ENCODE results near the gene SC5D. TPM values are rescaled to one million over a fixed set of nuclear protein-coding genes. Genes with fewer than 3 reads are reported as not detected.

SC5D gene
- polyA plus RNA-seq (2013): 230 and 232 TPM in 2 replicates

- peak within 1 kb of the TSS; percentile 95 for H3K4me3 ChIP-seq (ENCODE audit: low read depth, low read length)
- H3K23ac ChIP-seq (ENCODE audit: low read length): no peak within 1 kb of the TSS
- peak; percentile 94 to 95 for DNase-seq
- H3K36me3 ChIP-seq (ENCODE audit: control insufficient read depth in 1 of 2, insufficient read depth in 2 of 2, low read length in 2 of 2): peaks cover 0 to 3% of the 10 kb centered on the region in 2 experiments
- peaks cover 14% of the 10 kb centered on the region for H3K79me2 ChIP-seq (ENCODE audit: control insufficient read depth, insufficient read depth, low read length, poor library complexity)
- H3K9ac ChIP-seq (ENCODE audit: low read length): peak within 1 kb of the TSS; percentile 85
- peak within 1 kb of the TSS; percentile 98 for H3K18ac ChIP-seq (ENCODE audit: low read length)
- peak within 1 kb of the TSS; percentile 30 for H2AFZ ChIP-seq (ENCODE audit: insufficient read depth, low read length, poor library complexity)
- peak within 1 kb of the TSS; percentile 30 for H3K4ac ChIP-seq (ENCODE audit: low read depth, low read length)
- H3K27ac ChIP-seq (ENCODE audit: low read depth, low read length): peak within 1 kb of the TSS; percentile 93
- H3K14ac ChIP-seq (ENCODE audit: low read length): peak within 1 kb of the TSS; percentile 95
- peak within 1 kb of the TSS; percentile 48 for H2BK12ac ChIP-seq (ENCODE audit: low read length)
- H4K91ac ChIP-seq (ENCODE audit: low read depth, low read length): peak within 1 kb of the TSS; percentile 70
- H4K8ac ChIP-seq (ENCODE audit: low read depth, low read length): peak within 1 kb of the TSS; percentile 87
- H2BK120ac ChIP-seq (ENCODE audit: insufficient read depth, low read length, poor library complexity): peak within 1 kb of the TSS; percentile 95
- H2BK5ac ChIP-seq (ENCODE audit: low read depth, low read length, poor library complexity): peak within 1 kb of the TSS; percentile 75
- peaks cover 0 to 10% of the 10 kb centered on the region in 2 experiments for H3K4me1 ChIP-seq (ENCODE audit: control insufficient read depth in 1 of 2, insufficient read depth in 2 of 2, low read length in 2 of 2)
- WGBS (ENCODE audit: extremely low coverage, insufficient coverage, insufficient read length): no CpG with 5 or more reads among the region's 75 CpGs
- H3K79me1 ChIP-seq (ENCODE audit: low read length): peaks cover 13% of the 10 kb centered on the region
- no peaks in the 10 kb centered on the region for H3K27me3 ChIP-seq (ENCODE audit: insufficient read depth, low read length)
- no peaks in the 10 kb centered on the region for H3K9me3 ChIP-seq (ENCODE audit: insufficient read depth, low read depth, low read length)
- H2AK5ac ChIP-seq (ENCODE audit: low read length): peak within 1 kb of the TSS; percentile 92
- peak within 1 kb of the TSS; percentile 68 for H3K4me2 ChIP-seq (ENCODE audit: low read length)
- peak within 1 kb of the TSS; percentile 81 for H4K12ac ChIP-seq (ENCODE audit: low read depth, low read length)
These were observed at the start of gene SC5D for GRCh38 chr11:121292495-121293287. TSS of gene SC5D (plus strand) at chr11:121292771. CDS start at chr11:121303376, 10,605 bp downstream.

DNA sequence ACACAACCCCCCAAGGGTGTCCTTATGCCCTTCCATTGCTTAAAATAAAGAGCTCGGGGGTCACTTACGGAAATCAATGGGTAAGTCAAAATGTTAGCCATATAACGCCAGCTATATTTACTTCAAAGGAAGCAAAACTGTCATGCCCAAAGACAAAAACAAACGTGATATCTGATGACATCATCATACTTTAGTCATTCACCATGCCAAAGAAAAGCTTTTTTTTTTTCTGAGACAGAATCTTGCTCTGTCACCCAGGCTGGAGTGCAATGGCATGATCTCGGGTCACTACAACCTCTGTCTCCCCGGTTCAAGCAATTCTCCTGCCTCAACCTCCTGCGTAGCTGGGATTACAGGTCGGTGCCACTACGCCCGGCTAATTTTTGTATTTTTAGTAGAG lies 47.7 kb upstream of the SC5D start:
- Histone ChIP-seq H4K12ac (ENCODE audit: low read depth, low read length) (no peak overlapping the region), H3K79me2 (ENCODE audit: control insufficient read depth, insufficient read depth, low read length, poor library complexity) (peaks cover 3% of the 10 kb centered on the region), H3K14ac (ENCODE audit: low read length) (no peak overlapping the region), H3K9ac (ENCODE audit: low read length) (no peak overlapping the region), H3K36me3 (ENCODE audit: control insufficient read depth in 1 of 2, insufficient read depth in 2 of 2, low read length in 2 of 2) (no peaks in the 10 kb centered on the region), H2BK5ac (ENCODE audit: low read depth, low read length, poor library complexity) (no peak overlapping the region), H3K4ac (ENCODE audit: low read depth, low read length) (no peak overlapping the region), H3K27me3 (ENCODE audit: insufficient read depth, low read length) (no peaks in the 10 kb centered on the region), H3K4me1 (ENCODE audit: control insufficient read depth in 1 of 2, insufficient read depth in 2 of 2, low read length in 2 of 2) (peaks cover 13 to 16% of the 10 kb centered on the region in 2 experiments), H3K23ac (ENCODE audit: low read length) (no peak overlapping the region), H2BK12ac (ENCODE audit: low read length) (no peak overlapping the region), H3K4me2 (ENCODE audit: low read length) (no peak overlapping the region), H2AK5ac (ENCODE audit: low read length) (no peak overlapping the region), H3K9me3 (ENCODE audit: insufficient read depth, low read depth, low read length) (no peaks in the 10 kb centered on the region), H4K8ac (ENCODE audit: low read depth, low read length) (no peak overlapping the region), H3K4me3 (ENCODE audit: low read depth, low read length) (no peak overlapping the region), H3K79me1 (ENCODE audit: low read length) (peaks cover 22% of the 10 kb centered on the region), H3K18ac (ENCODE audit: low read length) (no peak overlapping the region), H4K91ac (ENCODE audit: low read depth, low read length) (peak overlapping the region; percentile 48), H2AFZ (ENCODE audit: insufficient read depth, low read length, poor library complexity) (no peak overlapping the region), H3K27ac (ENCODE audit: low read depth, low read length) (no peak overlapping the region), H2BK120ac (ENCODE audit: insufficient read depth, low read length, poor library complexity) (no peak overlapping the region)
- no CpG with 5 or more reads among the region's 10 CpGs for WGBS (ENCODE audit: extremely low coverage, insufficient coverage, insufficient read length)
- no peak for DNase-seq

- Histone ChIP-seq H3K9ac (ENCODE audit: low read length) (no peak overlapping the region), H2AK5ac (ENCODE audit: low read length) (no peak overlapping the region), H3K18ac (ENCODE audit: low read length) (no peak overlapping the region), H3K4me1 (ENCODE audit: control insufficient read depth in 1 of 2, insufficient read depth in 2 of 2, low read length in 2 of 2) (peaks cover 10 to 16% of the 10 kb centered on the region in 2 experiments), H3K27me3 (ENCODE audit: insufficient read depth, low read length) (no peaks in the 10 kb centered on the region), H2AFZ (ENCODE audit: insufficient read depth, low read length, poor library complexity) (no peak overlapping the region), H4K8ac (ENCODE audit: low read depth, low read length) (peak overlapping the region; percentile 13), H3K4ac (ENCODE audit: low read depth, low read length) (no peak overlapping the region), H3K27ac (ENCODE audit: low read depth, low read length) (no peak overlapping the region), H2BK120ac (ENCODE audit: insufficient read depth, low read length, poor library complexity) (peak overlapping the region; percentile 14), H3K23ac (ENCODE audit: low read length) (no peak overlapping the region), H2BK5ac (ENCODE audit: low read depth, low read length, poor library complexity) (no peak overlapping the region), H3K9me3 (ENCODE audit: insufficient read depth, low read depth, low read length) (no peaks in the 10 kb centered on the region), H3K79me2 (ENCODE audit: control insufficient read depth, insufficient read depth, low read length, poor library complexity) (peaks cover 3% of the 10 kb centered on the region), H3K36me3 (ENCODE audit: control insufficient read depth in 1 of 2, insufficient read depth in 2 of 2, low read length in 2 of 2) (no peaks in the 10 kb centered on the region), H4K91ac (ENCODE audit: low read depth, low read length) (peak overlapping the region; percentile 50), H3K4me3 (ENCODE audit: low read depth, low read length) (no peak overlapping the region), H3K14ac (ENCODE audit: low read length) (peak overlapping the region; percentile 14), H2BK12ac (ENCODE audit: low read length) (peak overlapping the region; percentile 62), H3K79me1 (ENCODE audit: low read length) (peaks cover 18% of the 10 kb centered on the region), H3K4me2 (ENCODE audit: low read length) (no peak overlapping the region), H4K12ac (ENCODE audit: low read depth, low read length) (no peak overlapping the region)
- WGBS (ENCODE audit: extremely low coverage, insufficient coverage, insufficient read length): no CpG with 5 or more reads among the region's 23 CpGs
- DNase-seq: no peak
These were observed 46.4 kb upstream of the SC5D start for GRCh38 chr11:121246021-121246768.

DNA sequence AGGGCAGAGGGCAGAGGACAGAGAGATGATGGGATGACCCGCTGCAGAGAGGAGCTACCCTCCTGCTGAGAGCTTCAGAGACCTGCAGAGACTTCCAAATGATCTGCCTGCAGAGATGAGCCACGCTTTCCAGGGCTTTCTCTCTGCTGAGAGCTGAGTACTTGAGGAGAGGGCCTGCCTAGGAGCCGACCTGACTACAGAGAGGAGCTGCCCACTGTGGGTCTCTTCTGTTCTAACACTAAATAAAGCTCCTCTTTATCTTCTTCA lies 45.9 kb upstream of the SC5D start:
- Histone ChIP-seq H3K27ac (ENCODE audit: low read depth, low read length) (no peak overlapping the region), H3K27me3 (ENCODE audit: insufficient read depth, low read length) (no peaks in the 10 kb centered on the region), H3K36me3 (ENCODE audit: control insufficient read depth in 1 of 2, insufficient read depth in 2 of 2, low read length in 2 of 2) (no peaks in the 10 kb centered on the region), H3K14ac (ENCODE audit: low read length) (peak overlapping the region; percentile 14), H3K79me1 (ENCODE audit: low read length) (peaks cover 15% of the 10 kb centered on the region), H4K8ac (ENCODE audit: low read depth, low read length) (no peak overlapping the region), H3K79me2 (ENCODE audit: control insufficient read depth, insufficient read depth, low read length, poor library complexity) (peaks cover 3% of the 10 kb centered on the region), H3K23ac (ENCODE audit: low read length) (no peak overlapping the region), H3K9me3 (ENCODE audit: insufficient read depth, low read depth, low read length) (no peaks in the 10 kb centered on the region), H2BK5ac (ENCODE audit: low read depth, low read length, poor library complexity) (no peak overlapping the region), H2BK12ac (ENCODE audit: low read length) (peak overlapping the region; percentile 62), H4K91ac (ENCODE audit: low read depth, low read length) (peak overlapping the region; percentile 50), H2AK5ac (ENCODE audit: low read length) (no peak overlapping the region), H2AFZ (ENCODE audit: insufficient read depth, low read length, poor library complexity) (no peak overlapping the region), H2BK120ac (ENCODE audit: insufficient read depth, low read length, poor library complexity) (no peak overlapping the region), H3K4me2 (ENCODE audit: low read length) (no peak overlapping the region), H4K12ac (ENCODE audit: low read depth, low read length) (no peak overlapping the region), H3K18ac (ENCODE audit: low read length) (no peak overlapping the region), H3K4ac (ENCODE audit: low read depth, low read length) (no peak overlapping the region), H3K4me3 (ENCODE audit: low read depth, low read length) (no peak overlapping the region), H3K4me1 (ENCODE audit: control insufficient read depth in 1 of 2, insufficient read depth in 2 of 2, low read length in 2 of 2) (peaks cover 5 to 11% of the 10 kb centered on the region in 2 experiments), H3K9ac (ENCODE audit: low read length) (no peak overlapping the region)
- no peak for DNase-seq
- no CpG with 5 or more reads among the region's 3 CpGs for WGBS (ENCODE audit: extremely low coverage, insufficient coverage, insufficient read length)
